ENCODE data around the gene SEC24C.

GRCh38 chr10:73781879-73782748 is 37.9 kb downstream of the SEC24C start, which contains the start of gene CHCHD1:
- TF ChIP-seq, protein P1, sequence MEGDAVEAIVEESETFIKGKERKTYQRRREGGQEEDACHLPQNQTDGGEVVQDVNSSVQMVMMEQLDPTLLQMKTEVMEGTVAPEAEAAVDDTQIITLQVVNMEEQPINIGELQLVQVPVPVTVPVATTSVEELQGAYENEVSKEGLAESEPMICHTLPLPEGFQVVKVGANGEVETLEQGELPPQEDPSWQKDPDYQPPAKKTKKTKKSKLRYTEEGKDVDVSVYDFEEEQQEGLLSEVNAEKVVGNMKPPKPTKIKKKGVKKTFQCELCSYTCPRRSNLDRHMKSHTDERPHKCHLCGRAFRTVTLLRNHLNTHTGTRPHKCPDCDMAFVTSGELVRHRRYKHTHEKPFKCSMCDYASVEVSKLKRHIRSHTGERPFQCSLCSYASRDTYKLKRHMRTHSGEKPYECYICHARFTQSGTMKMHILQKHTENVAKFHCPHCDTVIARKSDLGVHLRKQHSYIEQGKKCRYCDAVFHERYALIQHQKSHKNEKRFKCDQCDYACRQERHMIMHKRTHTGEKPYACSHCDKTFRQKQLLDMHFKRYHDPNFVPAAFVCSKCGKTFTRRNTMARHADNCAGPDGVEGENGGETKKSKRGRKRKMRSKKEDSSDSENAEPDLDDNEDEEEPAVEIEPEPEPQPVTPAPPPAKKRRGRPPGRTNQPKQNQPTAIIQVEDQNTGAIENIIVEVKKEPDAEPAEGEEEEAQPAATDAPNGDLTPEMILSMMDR (IDR thresholded peaks at IDR 0.05): no peak
- no peak for TF ChIP-seq EZH2 (IDR thresholded peaks at IDR 0.05)

Data from neural progenitor cell (in vitro differentiated cells).